Measurements from ENCODE around the gene MX2.

DNA sequence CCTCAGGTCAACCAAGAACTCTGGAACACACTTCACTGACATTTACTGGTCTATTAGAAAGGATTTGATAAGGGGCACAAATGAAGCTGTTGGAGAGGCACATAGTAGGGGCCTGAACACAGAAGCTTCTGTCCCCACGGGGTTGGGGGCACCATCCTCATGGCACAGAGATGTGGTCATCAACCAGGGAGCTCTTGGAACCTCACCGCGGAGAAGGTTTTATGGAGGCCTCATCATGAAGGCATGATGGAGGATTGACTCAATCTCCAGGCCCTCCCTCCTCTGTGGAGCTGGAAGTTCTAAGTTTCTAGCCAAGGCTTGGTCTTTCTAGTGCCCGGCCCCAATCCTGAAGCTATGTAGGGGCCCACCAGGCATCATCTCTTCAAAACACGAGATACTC is 87.8 kb downstream of the MX2 start:
- TF ChIP-seq, protein P1, sequence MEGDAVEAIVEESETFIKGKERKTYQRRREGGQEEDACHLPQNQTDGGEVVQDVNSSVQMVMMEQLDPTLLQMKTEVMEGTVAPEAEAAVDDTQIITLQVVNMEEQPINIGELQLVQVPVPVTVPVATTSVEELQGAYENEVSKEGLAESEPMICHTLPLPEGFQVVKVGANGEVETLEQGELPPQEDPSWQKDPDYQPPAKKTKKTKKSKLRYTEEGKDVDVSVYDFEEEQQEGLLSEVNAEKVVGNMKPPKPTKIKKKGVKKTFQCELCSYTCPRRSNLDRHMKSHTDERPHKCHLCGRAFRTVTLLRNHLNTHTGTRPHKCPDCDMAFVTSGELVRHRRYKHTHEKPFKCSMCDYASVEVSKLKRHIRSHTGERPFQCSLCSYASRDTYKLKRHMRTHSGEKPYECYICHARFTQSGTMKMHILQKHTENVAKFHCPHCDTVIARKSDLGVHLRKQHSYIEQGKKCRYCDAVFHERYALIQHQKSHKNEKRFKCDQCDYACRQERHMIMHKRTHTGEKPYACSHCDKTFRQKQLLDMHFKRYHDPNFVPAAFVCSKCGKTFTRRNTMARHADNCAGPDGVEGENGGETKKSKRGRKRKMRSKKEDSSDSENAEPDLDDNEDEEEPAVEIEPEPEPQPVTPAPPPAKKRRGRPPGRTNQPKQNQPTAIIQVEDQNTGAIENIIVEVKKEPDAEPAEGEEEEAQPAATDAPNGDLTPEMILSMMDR (IDR thresholded peaks at IDR 0.05), result no peak
- TF ChIP-seq POLR2A (IDR thresholded peaks at IDR 0.05), result no peak
